Fibroblast of gingiva (primary cell): ENCODE results near the gene DLG1.

Source experiments
- DNase-seq: peaks from one replicate; pipeline ENCODE4 v3.0.0-alpha.2; 2011; ENCODE audit warnings: low read depth

Gene DLG1

GRCh38 chr3:197014942-197015575, 283.4 kb downstream of the DLG1 start:
- no peak for DNase-seq

- no peak for DNase-seq
These were observed 284.4 kb downstream of the DLG1 start for GRCh38 chr3:197014024-197014423.

- no peak for DNase-seq
These were observed 285.9 kb downstream of the DLG1 start for GRCh38 chr3:197012540-197012883.

- DNase-seq, result no peak
These were observed 286.5 kb downstream of the DLG1 start for GRCh38 chr3:197011780-197012539.

GRCh38 chr3:197010556-197011351, 287.7 kb downstream of the DLG1 start:
- DNase-seq, result no peak

- DNase-seq, result no peak
These were observed 288.8 kb downstream of the DLG1 start for GRCh38 chr3:197009532-197010019.

GRCh38 chr3:197008436-197009209, 289.8 kb downstream of the DLG1 start:
- no peak for DNase-seq

GRCh38 chr3:197007953-197008352, 290.5 kb downstream of the DLG1 start:
- DNase-seq, result no peak

GRCh38 chr3:197007296-197007940, 291.0 kb downstream of the DLG1 start:
- DNase-seq, result no peak

- DNase-seq, result no peak
These were observed 291.6 kb downstream of the DLG1 start for GRCh38 chr3:197006860-197007259.

- no peak for DNase-seq
These were observed 292.0 kb downstream of the DLG1 start for GRCh38 chr3:197006446-197006845.

- no peak for DNase-seq
These were observed 294.7 kb downstream of the DLG1 start for GRCh38 chr3:197003461-197004385.

GRCh38 chr3:197002701-197003454, 295.5 kb downstream of the DLG1 start:
- DNase-seq, result peak; percentile 63

- DNase-seq, result no peak
These were observed 296.3 kb downstream of the DLG1 start for GRCh38 chr3:197001972-197002700.

GRCh38 chr3:197001106-197001971, 297.1 kb downstream of the DLG1 start:
- no peak for DNase-seq

GRCh38 chr3:197000211-197000610, 298.2 kb downstream of the DLG1 start:
- no peak for DNase-seq

- no peak for DNase-seq
These were observed 299.2 kb downstream of the DLG1 start for GRCh38 chr3:196998966-196999760.
